Esophagus squamous epithelium (tissue), 4 donors: Measurements from ENCODE around the gene ANP32A.

Source experiments
- POLR2A ChIP-seq, 4 donors: fragments of 450-650 bp; IDR thresholded peaks; one replicate each; pipeline ENCODE4 v1.6.1; 2017; ENCODE audit warnings: antibody characterized with exemption in 4 of 4, mild to moderate bottlenecking in 4 of 4, moderate library complexity in 3 of 4
- TF ChIP-seq, protein P1 (sequence below), 6 experiments: fragments of 450-650 bp in 4 of 6; fragments of 200-600 bp in 2 of 6; sonication (generic) in 2 of 6; IDR thresholded peaks; one replicate each; pipeline ENCODE4 v1.5.1; 2016 to 2019; ENCODE audit warnings: antibody characterized with exemption in 6 of 6, mild to moderate bottlenecking in 4 of 6, moderate library complexity in 4 of 6

DNA sequence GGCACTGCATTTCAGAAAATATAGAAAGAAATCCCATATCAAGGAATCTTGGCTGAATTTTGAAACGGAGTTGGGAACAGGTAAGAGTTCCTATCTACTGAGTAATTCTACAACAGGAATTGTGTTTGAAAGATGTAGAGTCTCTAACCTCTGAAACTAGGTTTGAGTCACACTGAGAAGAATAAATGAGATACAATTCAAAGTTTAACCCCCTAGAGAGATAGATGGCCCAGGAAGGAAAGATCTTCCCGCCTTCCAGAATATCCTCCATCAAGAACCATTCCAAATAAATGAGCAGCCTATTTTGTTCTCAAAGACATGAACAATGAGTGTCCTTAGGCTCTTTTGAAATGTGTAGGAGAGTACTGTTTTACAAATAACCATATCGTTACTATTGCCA, 2.9 kb upstream of the ANP32A start:
- TF ChIP-seq POLR2A (IDR thresholded peaks at IDR 0.05), result no peak
- TF ChIP-seq, protein P1, sequence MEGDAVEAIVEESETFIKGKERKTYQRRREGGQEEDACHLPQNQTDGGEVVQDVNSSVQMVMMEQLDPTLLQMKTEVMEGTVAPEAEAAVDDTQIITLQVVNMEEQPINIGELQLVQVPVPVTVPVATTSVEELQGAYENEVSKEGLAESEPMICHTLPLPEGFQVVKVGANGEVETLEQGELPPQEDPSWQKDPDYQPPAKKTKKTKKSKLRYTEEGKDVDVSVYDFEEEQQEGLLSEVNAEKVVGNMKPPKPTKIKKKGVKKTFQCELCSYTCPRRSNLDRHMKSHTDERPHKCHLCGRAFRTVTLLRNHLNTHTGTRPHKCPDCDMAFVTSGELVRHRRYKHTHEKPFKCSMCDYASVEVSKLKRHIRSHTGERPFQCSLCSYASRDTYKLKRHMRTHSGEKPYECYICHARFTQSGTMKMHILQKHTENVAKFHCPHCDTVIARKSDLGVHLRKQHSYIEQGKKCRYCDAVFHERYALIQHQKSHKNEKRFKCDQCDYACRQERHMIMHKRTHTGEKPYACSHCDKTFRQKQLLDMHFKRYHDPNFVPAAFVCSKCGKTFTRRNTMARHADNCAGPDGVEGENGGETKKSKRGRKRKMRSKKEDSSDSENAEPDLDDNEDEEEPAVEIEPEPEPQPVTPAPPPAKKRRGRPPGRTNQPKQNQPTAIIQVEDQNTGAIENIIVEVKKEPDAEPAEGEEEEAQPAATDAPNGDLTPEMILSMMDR (IDR thresholded peaks at IDR 0.05), result no peak
